GM12891 (cell line): ENCODE measurements around the gene CPED1.

ENCODE experiments used
- POLR2A ChIP-seq: IDR thresholded peaks from 2 replicates; pipeline ENCODE4 v1.6.1; 2011; ENCODE audit warnings: low read depth, low read length, control low read depth
- POLR2AphosphoS5 ChIP-seq: IDR thresholded peaks from 2 replicates; pipeline ENCODE4 v1.6.1; 2011; ENCODE audit warnings: low read depth, low read length, control low read depth
- POU2F2 ChIP-seq: IDR thresholded peaks from 2 replicates; pipeline ENCODE4 v1.6.1; 2011; ENCODE audit warnings: low read depth, mild to moderate bottlenecking, control low read depth, low read length, moderate library complexity

DNA sequence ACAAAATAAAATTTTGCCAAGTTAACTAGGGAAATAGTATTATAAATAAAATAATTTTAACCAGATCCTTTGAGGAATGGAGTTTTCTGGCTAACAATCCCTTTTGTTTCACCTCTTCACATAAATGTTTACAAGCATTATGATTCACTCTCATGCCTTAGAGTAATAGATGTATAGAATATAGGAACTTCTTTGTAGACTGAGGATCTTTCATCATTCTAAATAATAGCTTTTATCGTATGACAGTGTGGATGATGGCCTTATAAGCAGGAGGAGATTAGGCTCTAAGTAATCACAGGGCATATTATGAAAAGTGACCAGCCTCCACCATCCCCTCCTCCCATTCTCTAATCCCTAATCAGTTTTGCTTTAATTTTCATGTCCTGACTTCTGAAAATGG, 24.4 kb upstream of the CPED1 start:
- no peak for TF ChIP-seq POLR2A
- no peak for TF ChIP-seq POU2F2
- TF ChIP-seq POLR2AphosphoS5: no peak
